HCT116 (cell line): Measurements from ENCODE around the gene ENSA. TPM values are rescaled to one million over a fixed set of nuclear protein-coding genes. Genes with fewer than 3 reads are reported as not detected.
A peak's percentile ranks its signal among the peaks of the same experiment; 100 is the strongest.

Source experiments
- ATAC-seq: fragments of 200-7000 bp; cut with Tn5 transposase; 2 replicates; pipeline ENCODE4 v1.9.1; 2020; ENCODE audit warnings: mild to moderate bottlenecking, moderate library complexity
- BruUV-seq: library from RNA; stranded (reverse); fragments of 400-500 nt; replicated peaks from 2 replicates; lab custom pipeline; 2021; lab: Mats Ljungman, UMichigan
- CTCF ChIA-PET: fragments of 300-600 bp; sonication (Branson Sonifier 250); formaldehyde crosslinking; loops from one replicate; lab custom pipeline; 2021; ENCODE audit warnings: antibody characterized with exemption; lab: Charles Lee
- POLR2A ChIA-PET: fragments of 300-600, 350-600 bp; sonication (Branson Sonifier 250); formaldehyde crosslinking; loops from one replicate; lab custom pipeline; 2021; ENCODE audit warnings: antibody characterized with exemption; lab: Charles Lee
- RAD21 ChIA-PET, 2 experiments: fragments of 300-600 bp; sonication (Branson Sonifier 250); formaldehyde crosslinking; loops; one replicate each; lab custom pipeline; 2023; ENCODE audit warnings: low total read pairs in 2 of 2; ENCODE audit not compliant: uncharacterized antibody in 2 of 2, unreplicated experiment in 2 of 2, low non-redundant PET in 1 of 2; lab: Charles Lee
- DNase-seq: peaks from one replicate; pipeline ENCODE4 v3.0.0-alpha.2; 2010; ENCODE audit warnings: low read depth, low spot score
- H2AFZ ChIP-seq: fragments of 200-600 bp; shearing (Covaris generic), sonication (generic); 2 replicates; pipeline ENCODE4 v1.6.1; 2017; ENCODE audit warnings: low read depth, mixed run types, mixed read lengths, antibody characterized with exemption, low read length; ENCODE audit not compliant: poor library complexity, severe bottlenecking
- H3K27ac ChIP-seq: 2 replicates; pipeline ENCODE4 v1.5.1; 2012; ENCODE audit warnings: low read depth, low read length
- H3K27me3 ChIP-seq: fragments of 200-600 bp; sonication (generic); 2 replicates; pipeline ENCODE4 v1.6.1; 2016; ENCODE audit warnings: mixed run types, low read length, mixed read lengths; ENCODE audit not compliant: insufficient read depth
- H3K36me3 ChIP-seq, 2 experiments: fragments of 200-500 bp in 1 of 2; fragments of 200-600 bp in 1 of 2; sonication (Bioruptor generic) in 1 of 2; sonication (generic) in 1 of 2; 2 replicates each; pipeline versions ENCODE4 v1.5.1 to v1.6.1; 2014 to 2016; ENCODE audit warnings: low read length in 2 of 2, inconsistent platforms in 1 of 2, mixed read lengths in 1 of 2, mixed run types in 1 of 2; ENCODE audit not compliant: insufficient read depth in 2 of 2, control insufficient read depth in 1 of 2
- H3K4me1 ChIP-seq, 2 experiments: fragments of 200-600 bp in 1 of 2; sonication (generic) in 1 of 2; 2 replicates each; pipeline versions ENCODE4 v1.5.1 to v1.6.1; 2012 to 2017; ENCODE audit warnings: low read length in 2 of 2, inconsistent platforms in 1 of 2, mild to moderate bottlenecking in 1 of 2, mixed read lengths in 1 of 2, mixed run types in 1 of 2, moderate library complexity in 1 of 2; ENCODE audit not compliant: insufficient read depth in 2 of 2, control insufficient read depth in 1 of 2
- H3K4me2 ChIP-seq: fragments of 200-600 bp; sonication (generic); 2 replicates; pipeline ENCODE4 v1.6.1; 2017; ENCODE audit warnings: mixed run types, low read length, mixed read lengths
- H3K4me3 ChIP-seq, 2 experiments: fragments of 200-600 bp in 1 of 2; sonication (generic) in 1 of 2; replicated peaks in 1 of 2; 2 replicates each; pipeline ENCODE4 v1.5.1; 2011 to 2016; ENCODE audit warnings: low read length in 2 of 2, control low read depth in 1 of 2, low read depth in 1 of 2, mild to moderate bottlenecking in 1 of 2, mixed read lengths in 1 of 2, mixed run types in 1 of 2
- H3K79me2 ChIP-seq: fragments of 200-600 bp; sonication (generic); 2 replicates; pipeline ENCODE4 v1.6.1; 2017; ENCODE audit warnings: mild to moderate bottlenecking, mixed run types, low read length, moderate library complexity, mixed read lengths; ENCODE audit not compliant: insufficient read depth
- H3K9ac ChIP-seq: fragments of 200-600 bp; sonication (generic); 2 replicates; pipeline ENCODE4 v1.6.1; 2016; ENCODE audit warnings: low read length, mixed read lengths
- H3K9me2 ChIP-seq: fragments of 200-600 bp; sonication (generic), shearing (Covaris generic); 2 replicates; pipeline ENCODE4 v1.6.1; 2017; ENCODE audit warnings: mixed run types, mild to moderate bottlenecking, moderate library complexity; ENCODE audit not compliant: insufficient read depth
- H3K9me3 ChIP-seq, 2 experiments: fragments of 200-500 bp in 1 of 2; fragments of 200-600 bp in 1 of 2; sonication (Bioruptor generic) in 1 of 2; sonication (generic) in 1 of 2; 2 replicates each; pipeline ENCODE4 v1.6.1; 2014 to 2017; ENCODE audit warnings: low read length in 2 of 2, mixed read lengths in 2 of 2, inconsistent platforms in 1 of 2, low read depth in 1 of 2, mild to moderate bottlenecking in 1 of 2, mixed run types in 1 of 2, moderate library complexity in 1 of 2; ENCODE audit not compliant: control insufficient read depth in 1 of 2, insufficient read depth in 1 of 2
- H4K20me1 ChIP-seq: fragments of 200-600 bp; sonication (generic), shearing (Covaris generic); 2 replicates; pipeline ENCODE4 v1.6.1; 2017; ENCODE audit warnings: mixed run types, mild to moderate bottlenecking, moderate library complexity; ENCODE audit not compliant: insufficient read depth
- CBX3 ChIP-seq: IDR thresholded peaks from 2 replicates; pipeline ENCODE4 v1.6.1; 2012; ENCODE audit warnings: low read depth
- EZH2phosphoT487 ChIP-seq: fragments of 200-600 bp; IDR thresholded peaks from 2 replicates; pipeline ENCODE4 v1.6.1; 2018; ENCODE audit warnings: antibody characterized with exemption, borderline replicate concordance
- POLR2A ChIP-seq: IDR thresholded peaks from 2 replicates; pipeline ENCODE4 v1.7.0; 2011; ENCODE audit warnings: borderline replicate concordance; ENCODE audit not compliant: insufficient read depth, insufficient read length; ENCODE audit errors: extremely low read depth
- POLR2AphosphoS5 ChIP-seq: IDR thresholded peaks from 2 replicates; pipeline ENCODE4 v1.6.1; 2011; ENCODE audit warnings: mild to moderate bottlenecking, low read depth, low read length, moderate library complexity
- SIN3A ChIP-seq: IDR thresholded peaks from 2 replicates; pipeline ENCODE4 v1.6.1; 2012; ENCODE audit warnings: low read depth
- intact Hi-C: fragments of 100-400 bp; cut with micrococcal nuclease; formaldehyde crosslinking; loops from 2 replicates; pipeline ENCODE4 v1.10.0; 2022
- total RNA-seq: library from RNA; stranded (reverse); gene quantifications from one replicate; pipeline ENCODE4 v1.2.1, GENCODE V29; 2021; ENCODE audit not compliant: unreplicated experiment
- TF ChIP-seq, protein P1 (sequence below): IDR thresholded peaks from 2 replicates; pipeline ENCODE4 v1.6.1; 2012

ENSA gene
- total RNA-seq, 1 experiment from 2014 or later: 130 TPM

DNA sequence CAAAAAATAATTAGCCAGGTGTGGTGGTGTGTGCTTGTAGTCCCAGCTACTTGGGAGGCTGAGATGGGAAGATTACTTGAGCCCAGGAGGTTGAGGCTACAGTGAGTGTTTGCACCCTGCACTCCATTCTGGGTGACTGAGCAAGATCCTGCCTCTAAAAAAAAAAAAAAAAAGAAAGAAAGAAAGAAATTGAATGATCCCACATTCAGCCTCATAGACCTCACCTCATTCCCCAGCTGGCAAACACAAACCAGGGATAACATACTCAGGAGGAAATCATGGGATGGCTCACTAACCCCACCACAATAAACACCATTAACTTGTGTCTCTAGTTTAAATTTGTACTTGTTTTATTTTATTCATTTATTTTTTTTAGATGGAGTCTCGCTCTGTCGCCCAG lies 8.5 kb downstream of the ENSA start:
- no TSS peak for BruUV-seq
- H3K79me2 ChIP-seq: peaks cover 3% of the 10 kb centered on the region; the same call in 1 of the 2 replicates
- H3K27me3 ChIP-seq: no peaks in the 10 kb centered on the region
- no peak overlapping the region for H3K4me2 ChIP-seq
- H2AFZ ChIP-seq: no peak overlapping the region
- peaks cover 8 to 43% of the 10 kb centered on the region in 2 experiments for H3K4me1 ChIP-seq
- RAD21 ChIA-PET: interaction anchor here in 1 of 2 experiments (0.6 kb wide), 1 partner anchor 18 kb away, joined by 3 read pairs; no protein-coding TSS in a partner anchor
- no peak for TF ChIP-seq EZH2phosphoT487
- no peak for TF ChIP-seq POLR2A
- TF ChIP-seq, protein P1, sequence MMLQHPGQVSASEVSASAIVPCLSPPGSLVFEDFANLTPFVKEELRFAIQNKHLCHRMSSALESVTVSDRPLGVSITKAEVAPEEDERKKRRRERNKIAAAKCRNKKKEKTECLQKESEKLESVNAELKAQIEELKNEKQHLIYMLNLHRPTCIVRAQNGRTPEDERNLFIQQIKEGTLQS: no peak
- TF ChIP-seq CBX3: no peak
- no peak for TF ChIP-seq SIN3A
- no peak for TF ChIP-seq POLR2AphosphoS5
- DNase-seq (no peak), ATAC-seq (no peak)
- no peaks in the 10 kb centered on the region for H3K9me3 ChIP-seq
- H3K9ac ChIP-seq: no peak overlapping the region
- POLR2A ChIA-PET: interaction anchor here (0.6 to 3.4 kb wide), 5 partner anchors 9 to 60 kb away, joined by 3 to 28 read pairs (median 7); partner anchors contain the start of genes ENSA and MCL1
- H3K4me3 ChIP-seq: no peak overlapping the region
- H3K27ac ChIP-seq: 0 out of 2 replicates have a peak overlapping the region, but pooled peaks have one; percentile 38
- no peaks in the 10 kb centered on the region for H4K20me1 ChIP-seq
- peaks cover 13 to 42% of the 10 kb centered on the region in 2 experiments for H3K36me3 ChIP-seq
- intact Hi-C loops: loop anchor here (2.0 to 10.0 kb wide), 3 partner anchors 42 to 304 kb away; partner anchors contain the start of genes MCL1 and SETDB1
- no peaks in the 10 kb centered on the region for H3K9me2 ChIP-seq
- CTCF ChIA-PET: interaction anchor here (0.7 to 3.2 kb wide), 3 partner anchors 59 to 1414 kb away, joined by 3 to 15 read pairs (median 3); no protein-coding TSS in a partner anchor
